ENCODE results near the gene E2F3.

- TF ChIP-seq CTCF (IDR thresholded peaks at IDR 0.05), result no peak
- peak; percentile 60 to 72 for TF ChIP-seq POLR2AphosphoS5 (IDR thresholded peaks at IDR 0.05)
Observed at GRCh38 chr6:20403070-20403765, 1.5 kb downstream of the E2F3 start.

All from esophagus muscularis mucosa (tissue), 3 donors.